Endothelial cell of umbilical vein (primary cell): Measurements from ENCODE around the gene DDX31. TPM values are rescaled to one million over a fixed set of nuclear protein-coding genes. Genes with fewer than 3 reads are reported as not detected.

Source experiments
- BruUV-seq: library from RNA; stranded (reverse); fragments of 400-500 nt; replicated peaks from 2 replicates; lab custom pipeline; 2021; lab: Mats Ljungman, UMichigan
- CTCF ChIA-PET: fragments of 300-600, 350-600 bp; sonication (Branson Sonifier 250); formaldehyde crosslinking; loops from one replicate; lab custom pipeline; 2021; ENCODE audit warnings: antibody characterized with exemption, inconsistent platforms; lab: Charles Lee
- POLR2A ChIA-PET: fragments of 300-600, 350-600 bp; sonication (Branson Sonifier 250); formaldehyde crosslinking; loops from one replicate; lab custom pipeline; 2021; ENCODE audit warnings: antibody characterized with exemption, inconsistent platforms; lab: Charles Lee
- DNase-seq: peaks from one replicate; pipeline ENCODE4 v3.0.0-alpha.2; 2011; ENCODE audit warnings: low read depth, low spot score
- FAIRE-seq: peaks from 2 replicates; lab custom pipeline; 2011; peaks lifted over from hg19 to GRCh38; lab: Jason Lieb, UNC
- H2AFZ ChIP-seq: 2 replicates; pipeline ENCODE4 v1.6.0; 2012; ENCODE audit warnings: low read depth, low read length, control low read depth, inconsistent platforms
- H3K27ac ChIP-seq: 2 replicates; pipeline ENCODE4 v1.5.1; 2011; ENCODE audit warnings: low read depth, mild to moderate bottlenecking, control low read depth, low read length, moderate library complexity; ENCODE audit not compliant: insufficient read depth
- H3K27me3 ChIP-seq, 2 experiments: 2 replicates each; pipeline versions ENCODE4 v1.6.0 to v1.6.1; 2011; ENCODE audit warnings: low read length in 2 of 2, mixed read lengths in 1 of 2; ENCODE audit not compliant: control insufficient read depth in 2 of 2, insufficient read depth in 2 of 2
- H3K36me3 ChIP-seq, 2 experiments: 2 replicates in 1 of 2; 3 replicates in 1 of 2; pipeline ENCODE4 v1.5.1; 2011; ENCODE audit warnings: low read length in 2 of 2, mild to moderate bottlenecking in 1 of 2, moderate library complexity in 1 of 2; ENCODE audit not compliant: control insufficient read depth in 2 of 2, insufficient read depth in 2 of 2; ENCODE audit errors: extremely low read depth in 1 of 2
- H3K4me1 ChIP-seq: 3 replicates; pipeline ENCODE4 v1.5.1; 2011; ENCODE audit warnings: mild to moderate bottlenecking, low read length; ENCODE audit not compliant: control insufficient read depth, insufficient read depth; ENCODE audit errors: extremely low read depth
- H3K4me2 ChIP-seq: 2 replicates; pipeline ENCODE4 v1.6.1; 2011; ENCODE audit warnings: low read length, control low read depth, mixed read lengths; ENCODE audit not compliant: insufficient read depth
- H3K4me3 ChIP-seq, 3 experiments: fragments of 200-600 bp in 1 of 3; sonication (generic), shearing (Covaris generic) in 1 of 3; replicated peaks in 1 of 3; 2 replicates each; pipeline ENCODE4 v1.5.1; 2011 to 2016; ENCODE audit warnings: control low read depth in 3 of 3, low read length in 3 of 3, mild to moderate bottlenecking in 2 of 3, inconsistent platforms in 1 of 3, low read depth in 1 of 3, moderate library complexity in 1 of 3; ENCODE audit not compliant: insufficient read depth in 1 of 3
- H3K79me2 ChIP-seq: 2 replicates; pipeline ENCODE4 v1.6.0; 2012; ENCODE audit warnings: low read length, inconsistent platforms; ENCODE audit not compliant: control insufficient read depth, insufficient read depth
- H3K9ac ChIP-seq: replicated peaks from 2 replicates; pipeline ENCODE3; 2011; ENCODE audit warnings: low read length, control low read depth; ENCODE audit not compliant: insufficient read depth; ENCODE audit errors: extremely low read depth
- H3K9me1 ChIP-seq: replicated peaks from 3 replicates; pipeline ENCODE4 v1.6.0; 2011; ENCODE audit warnings: mild to moderate bottlenecking, low read length; ENCODE audit not compliant: control insufficient read depth, insufficient read depth; ENCODE audit errors: extremely low read depth
- H3K9me3 ChIP-seq: replicated peaks from 2 replicates; pipeline ENCODE4 v1.5.1; 2012; ENCODE audit warnings: low read length, inconsistent platforms; ENCODE audit not compliant: control insufficient read depth, insufficient read depth
- H4K20me1 ChIP-seq: replicated peaks from 2 replicates; pipeline ENCODE3; 2011; ENCODE audit warnings: mild to moderate bottlenecking, low read length; ENCODE audit not compliant: control insufficient read depth, insufficient read depth; ENCODE audit errors: extremely low read depth
- EZH2 ChIP-seq: IDR thresholded peaks from 2 replicates; pipeline ENCODE4 v1.6.1; 2012; ENCODE audit warnings: borderline replicate concordance, low read depth, mild to moderate bottlenecking, moderate library complexity, low read length, inconsistent platforms; ENCODE audit not compliant: severe bottlenecking
- FOS ChIP-seq: IDR thresholded peaks from 2 replicates; pipeline ENCODE4 v1.6.1; 2011; ENCODE audit warnings: mild to moderate bottlenecking, low read length, moderate library complexity, borderline replicate concordance; ENCODE audit not compliant: insufficient read depth
- GATA2 ChIP-seq: IDR thresholded peaks from 2 replicates; pipeline ENCODE4 v1.7.0; 2011; ENCODE audit warnings: low read depth, mild to moderate bottlenecking, moderate library complexity, mixed read lengths, low read length; ENCODE audit not compliant: insufficient read length, insufficient read depth
- MYC ChIP-seq: IDR thresholded peaks from one replicate; pipeline ENCODE4 v1.6.1; 2011; ENCODE audit warnings: mild to moderate bottlenecking, low read depth, low read length
- POLR2A ChIP-seq: IDR thresholded peaks from 2 replicates; pipeline ENCODE4 v1.6.1; 2012; ENCODE audit warnings: low read depth, mild to moderate bottlenecking, control low read depth, low read length
- POLR2AphosphoS5 ChIP-seq: IDR thresholded peaks from 2 replicates; pipeline ENCODE4 v1.6.1; 2012; ENCODE audit warnings: low read depth, mild to moderate bottlenecking, control low read depth, low read length, moderate library complexity; ENCODE audit not compliant: insufficient read depth
- dilution Hi-C: fragments of 300-500 bp; cut with MboI; formaldehyde crosslinking; loops from one replicate; pipeline ENCODE4 v1.15.0; 2019; ENCODE audit warnings: low sequenced_read_pairs; ENCODE audit not compliant: extremely low pct_ligation_motif_present
- intact Hi-C: fragments of 100-400 bp; cut with micrococcal nuclease; formaldehyde crosslinking; loops from one replicate; pipeline ENCODE4 v1.10.0; 2022
- polyA plus RNA-seq, 4 experiments: library from polyadenylated mRNA; depleted of rRNA in 3 of 4; stranded (reverse) in 3 of 4; unstranded in 1 of 4; fragments of >200 nt; gene quantifications; 2 replicates each; pipeline versions ENCODE4 v1.2.1 to v1.2.3, GENCODE V29; 2011 to 2012; ENCODE audit warnings: missing spikeins in 1 of 4
- total RNA-seq: library from RNA; stranded (reverse); gene quantifications from 2 replicates; pipeline ENCODE4 v1.2.3, GENCODE V29; 2021
- TF ChIP-seq, protein P1 (sequence below), 2 donors: IDR thresholded peaks; 1 replicate in 1 of 2; 2 replicates in 1 of 2; pipeline ENCODE4 v1.5.1; 2011; ENCODE audit warnings: low read length in 2 of 2, mild to moderate bottlenecking in 2 of 2, moderate library complexity in 2 of 2, control low read depth in 1 of 2, inconsistent platforms in 1 of 2, low read depth in 1 of 2; ENCODE audit not compliant: insufficient read depth in 1 of 2; ENCODE audit errors: extremely low read depth in 1 of 2

The DDX31 gene
- total and polyA plus RNA-seq, 2 donors (not counting 3 experiments of a cell fraction or from before 2014, with no cell fraction given): 8.0 to 16.3 TPM

DNA sequence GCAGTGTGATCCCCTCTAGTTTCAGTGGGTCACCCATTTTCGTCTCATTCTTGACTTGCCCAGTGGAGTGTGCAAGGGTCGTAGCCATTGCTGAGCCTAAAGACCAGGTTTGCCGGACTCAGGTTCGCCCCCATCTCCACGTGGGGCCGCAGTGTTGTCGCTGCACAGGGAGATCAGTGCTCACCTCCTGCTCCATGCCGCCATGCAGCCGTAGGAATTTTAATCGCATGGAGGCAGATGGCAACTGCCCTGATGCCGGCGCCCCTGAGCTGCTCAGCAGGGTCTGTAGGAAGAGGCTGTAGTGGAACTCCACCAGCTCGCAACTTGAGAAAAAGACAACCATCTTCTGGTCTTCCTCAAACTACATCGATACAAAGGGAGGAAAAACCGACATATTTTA is 24.1 kb downstream of the DDX31 start:
- CTCF ChIA-PET: no interaction called here
- BruUV-seq: no TSS peak
- intact Hi-C loops: no loop called here
- Histone ChIP-seq H3K9me1 (no peaks in the 10 kb centered on the region), H4K20me1 (no peaks in the 10 kb centered on the region), H3K4me2 (no peak overlapping the region), H3K4me3 (no peak overlapping the region), H3K27me3 (no peaks in the 10 kb centered on the region), H3K27ac (no peak overlapping the region), H2AFZ (no peak overlapping the region), H3K36me3 (peaks cover 17 to 23% of the 10 kb centered on the region in 2 experiments), H3K9ac (no peak overlapping the region), H3K4me1 (no peaks in the 10 kb centered on the region), H3K9me3 (no peaks in the 10 kb centered on the region), H3K79me2 (no peaks in the 10 kb centered on the region)
- POLR2A ChIA-PET: no interaction called here
- FAIRE-seq (no peak), DNase-seq (no peak)
- TF ChIP-seq POLR2AphosphoS5: no peak
- TF ChIP-seq, protein P1, sequence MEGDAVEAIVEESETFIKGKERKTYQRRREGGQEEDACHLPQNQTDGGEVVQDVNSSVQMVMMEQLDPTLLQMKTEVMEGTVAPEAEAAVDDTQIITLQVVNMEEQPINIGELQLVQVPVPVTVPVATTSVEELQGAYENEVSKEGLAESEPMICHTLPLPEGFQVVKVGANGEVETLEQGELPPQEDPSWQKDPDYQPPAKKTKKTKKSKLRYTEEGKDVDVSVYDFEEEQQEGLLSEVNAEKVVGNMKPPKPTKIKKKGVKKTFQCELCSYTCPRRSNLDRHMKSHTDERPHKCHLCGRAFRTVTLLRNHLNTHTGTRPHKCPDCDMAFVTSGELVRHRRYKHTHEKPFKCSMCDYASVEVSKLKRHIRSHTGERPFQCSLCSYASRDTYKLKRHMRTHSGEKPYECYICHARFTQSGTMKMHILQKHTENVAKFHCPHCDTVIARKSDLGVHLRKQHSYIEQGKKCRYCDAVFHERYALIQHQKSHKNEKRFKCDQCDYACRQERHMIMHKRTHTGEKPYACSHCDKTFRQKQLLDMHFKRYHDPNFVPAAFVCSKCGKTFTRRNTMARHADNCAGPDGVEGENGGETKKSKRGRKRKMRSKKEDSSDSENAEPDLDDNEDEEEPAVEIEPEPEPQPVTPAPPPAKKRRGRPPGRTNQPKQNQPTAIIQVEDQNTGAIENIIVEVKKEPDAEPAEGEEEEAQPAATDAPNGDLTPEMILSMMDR (IDR thresholded peaks at IDR 0.05; ENCODE audit: extremely low read depth in 1 of 2, insufficient read depth in 1 of 2, low read depth in 1 of 2, low read length in 2 of 2): no peak
- no peak for TF ChIP-seq MYC
- TF ChIP-seq EZH2: no peak
- TF ChIP-seq FOS: no peak
- TF ChIP-seq POLR2A: no peak
- dilution Hi-C loops: no loop called here

DNA sequence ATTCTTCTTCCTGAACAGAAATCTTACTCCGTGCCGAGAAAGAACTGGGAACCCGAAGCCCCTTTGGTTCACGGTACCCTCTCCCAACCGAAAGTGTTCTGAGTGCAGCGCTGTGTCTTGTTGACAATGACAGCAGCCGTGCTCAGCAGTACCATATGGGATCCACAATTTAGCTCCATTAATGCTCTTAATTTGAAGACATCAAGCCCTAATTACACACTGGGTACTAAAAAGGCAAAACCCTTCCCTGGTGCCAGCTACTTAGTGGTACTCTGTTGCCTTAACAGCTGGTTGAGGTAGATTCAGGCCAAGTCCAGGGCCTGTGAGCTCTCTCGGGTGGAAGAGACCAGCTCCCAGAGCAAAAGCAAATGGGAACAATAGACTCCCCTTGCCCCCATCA is 24.5 kb downstream of the DDX31 start:
- no peaks in the 10 kb centered on the region for H3K4me1 ChIP-seq
- no peaks in the 10 kb centered on the region for H3K9me1 ChIP-seq
- BruUV-seq: no TSS peak
- no peaks in the 10 kb centered on the region for H3K79me2 ChIP-seq
- ChIA-PET POLR2A (interaction anchor here (0.6 kb wide), 1 partner anchor 23 kb away, joined by 3 read pairs; no protein-coding TSS in a partner anchor), CTCF (interaction anchor here (0.6 to 1.3 kb wide), 2 partner anchors 9 to 24 kb away, joined by 3 read pairs; no protein-coding TSS in a partner anchor)
- peaks cover 18 to 20% of the 10 kb centered on the region in 2 experiments for H3K36me3 ChIP-seq
- no peak overlapping the region for H3K4me3 ChIP-seq
- no peak overlapping the region for H3K9ac ChIP-seq
- no peak overlapping the region for H2AFZ ChIP-seq
- no peaks in the 10 kb centered on the region for H3K9me3 ChIP-seq
- no peaks in the 10 kb centered on the region for H4K20me1 ChIP-seq
- intact Hi-C loops: no loop called here
- H3K27ac ChIP-seq: no peak overlapping the region
- no peak for TF ChIP-seq GATA2
- TF ChIP-seq MYC: no peak
- FAIRE-seq: no peak
- dilution Hi-C loops: no loop called here
- H3K27me3 ChIP-seq: no peaks in the 10 kb centered on the region
- no peak overlapping the region for H3K4me2 ChIP-seq
- no peak for DNase-seq
